Breast epithelium (tissue), 3 donors: ENCODE data around the gene YJEFN3.

Source experiments
- POLR2A ChIP-seq: fragments of 450-650 bp; IDR thresholded peaks from one replicate; pipeline ENCODE4 v1.6.1; 2016; ENCODE audit warnings: antibody characterized with exemption, mild to moderate bottlenecking, moderate library complexity
- POLR2AphosphoS5 ChIP-seq, 3 donors: sonication (generic); formaldehyde crosslinking; IDR thresholded peaks; one replicate each; pipeline ENCODE4 v1.6.1; 2017; ENCODE audit warnings: antibody characterized with exemption in 3 of 3
- TF ChIP-seq, protein P1 (sequence below), 3 donors: fragments of 450-650 bp; IDR thresholded peaks; one replicate each; pipeline ENCODE4 v1.5.1; 2016 to 2017; ENCODE audit warnings: antibody characterized with exemption in 3 of 3, mild to moderate bottlenecking in 3 of 3, moderate library complexity in 3 of 3

DNA sequence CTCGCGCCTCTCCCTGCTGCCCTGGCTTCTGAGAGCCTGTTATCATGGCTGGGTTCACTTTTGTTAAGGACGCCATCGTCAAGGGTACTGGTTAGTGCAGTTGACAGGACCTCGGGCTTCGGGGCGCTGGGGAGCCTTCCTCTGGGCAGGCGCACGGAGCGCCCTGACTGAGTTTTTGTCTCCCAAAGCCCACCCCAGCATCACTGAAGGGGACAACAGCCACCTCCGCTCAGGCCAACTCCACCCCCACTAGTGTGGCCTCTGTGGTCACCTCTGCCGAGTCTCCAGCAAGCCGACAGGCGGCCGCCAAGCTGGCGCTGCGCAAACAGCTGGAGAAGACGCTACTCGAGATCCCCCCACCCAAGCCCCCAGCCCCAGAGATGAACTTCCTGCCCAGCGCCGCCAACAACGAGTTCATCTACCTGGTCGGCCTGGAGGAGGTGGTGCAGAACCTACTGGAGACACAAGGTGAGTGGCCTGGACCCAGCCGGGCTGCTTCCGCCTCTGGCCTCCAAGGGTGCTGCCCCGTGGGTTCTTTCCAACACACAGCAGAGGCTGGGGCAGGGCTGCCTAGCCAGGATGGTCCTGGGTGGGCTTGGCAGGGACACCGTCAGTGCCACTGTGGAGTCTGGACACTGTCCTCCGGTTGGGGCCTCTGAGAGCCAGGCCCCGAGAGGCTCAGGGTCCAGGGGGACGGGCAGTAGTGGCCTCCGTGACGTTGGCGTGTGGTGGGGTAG lies 30.3 kb upstream of the YJEFN3 start:
- TF ChIP-seq POLR2A (no peak), POLR2AphosphoS5 (IDR thresholded peaks at IDR 0.05) (no peak)
- TF ChIP-seq, protein P1, sequence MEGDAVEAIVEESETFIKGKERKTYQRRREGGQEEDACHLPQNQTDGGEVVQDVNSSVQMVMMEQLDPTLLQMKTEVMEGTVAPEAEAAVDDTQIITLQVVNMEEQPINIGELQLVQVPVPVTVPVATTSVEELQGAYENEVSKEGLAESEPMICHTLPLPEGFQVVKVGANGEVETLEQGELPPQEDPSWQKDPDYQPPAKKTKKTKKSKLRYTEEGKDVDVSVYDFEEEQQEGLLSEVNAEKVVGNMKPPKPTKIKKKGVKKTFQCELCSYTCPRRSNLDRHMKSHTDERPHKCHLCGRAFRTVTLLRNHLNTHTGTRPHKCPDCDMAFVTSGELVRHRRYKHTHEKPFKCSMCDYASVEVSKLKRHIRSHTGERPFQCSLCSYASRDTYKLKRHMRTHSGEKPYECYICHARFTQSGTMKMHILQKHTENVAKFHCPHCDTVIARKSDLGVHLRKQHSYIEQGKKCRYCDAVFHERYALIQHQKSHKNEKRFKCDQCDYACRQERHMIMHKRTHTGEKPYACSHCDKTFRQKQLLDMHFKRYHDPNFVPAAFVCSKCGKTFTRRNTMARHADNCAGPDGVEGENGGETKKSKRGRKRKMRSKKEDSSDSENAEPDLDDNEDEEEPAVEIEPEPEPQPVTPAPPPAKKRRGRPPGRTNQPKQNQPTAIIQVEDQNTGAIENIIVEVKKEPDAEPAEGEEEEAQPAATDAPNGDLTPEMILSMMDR (IDR thresholded peaks at IDR 0.05): no peak
